Spleen (tissue), 11 donors: ENCODE data around the gene LRRC8E. TPM values are rescaled to one million over a fixed set of nuclear protein-coding genes. Genes with fewer than 3 reads are reported as not detected.
A peak's percentile ranks its signal among the peaks of the same experiment; 100 is the strongest.

Experiments
- DNase-seq: peaks from one replicate; pipeline ENCODE4 v3.0.0-alpha.2; 2020
- H3K27ac ChIP-seq, 8 donors: fragments of 200-600 bp; sonication (generic) in 7 of 8; 1 replicate in 4 of 8; 2 replicates in 4 of 8; pipeline versions ENCODE4 v1.5.0 to v1.8.0; 2016 to 2021; ENCODE audit warnings: inconsistent platforms in 4 of 8, mild to moderate bottlenecking in 4 of 8, moderate library complexity in 1 of 8
- H3K27me3 ChIP-seq, 7 donors: fragments of 200-600 bp; sonication (generic) in 6 of 7; replicated peaks in 1 of 7; 1 replicate in 4 of 7; 2 replicates in 3 of 7; pipeline versions ENCODE4 v1.5.0 to v1.8.0; 2016 to 2021; ENCODE audit warnings: inconsistent platforms in 3 of 7, mild to moderate bottlenecking in 1 of 7
- H3K36me3 ChIP-seq, 6 donors: fragments of 200-600 bp; sonication (generic) in 5 of 6; 1 replicate in 4 of 6; 2 replicates in 2 of 6; pipeline versions ENCODE4 v1.5.0 to v1.8.0; 2016 to 2021; ENCODE audit warnings: inconsistent platforms in 2 of 6
- H3K4me1 ChIP-seq, 6 donors: fragments of 200-600 bp; sonication (generic) in 5 of 6; 1 replicate in 3 of 6; 2 replicates in 3 of 6; pipeline versions ENCODE4 v1.5.0 to v1.8.0; 2016 to 2021; ENCODE audit warnings: inconsistent platforms in 3 of 6
- H3K4me3 ChIP-seq, 8 donors: fragments of 200-600 bp; sonication (generic) in 7 of 8; 1 replicate in 4 of 8; 2 replicates in 4 of 8; pipeline versions ENCODE4 v1.5.0 to v1.8.0; 2016 to 2021; ENCODE audit warnings: inconsistent platforms in 4 of 8, mild to moderate bottlenecking in 4 of 8, moderate library complexity in 2 of 8
- H3K9me3 ChIP-seq, 8 donors: fragments of 200-600 bp; sonication (generic) in 7 of 8; 1 replicate in 4 of 8; 2 replicates in 4 of 8; pipeline versions ENCODE4 v1.5.0 to v1.8.0; 2016 to 2021; ENCODE audit warnings: inconsistent platforms in 4 of 8
- POLR2A ChIP-seq, 3 donors: fragments of 450-650 bp; IDR thresholded peaks; one replicate each; pipeline ENCODE4 v1.5.1; 2017; ENCODE audit warnings: antibody characterized with exemption in 3 of 3, mild to moderate bottlenecking in 1 of 3
- POLR2AphosphoS5 ChIP-seq, 3 donors: sonication (generic); formaldehyde crosslinking; IDR thresholded peaks; one replicate each; pipeline ENCODE4 v1.5.1; 2017; ENCODE audit warnings: antibody characterized with exemption in 3 of 3
- WGBS, 5 donors: extraction: QIAGEN DNeasy Blood & Tissue Kit in 3 of 5; methylation state at CpG; one replicate each; pipeline versions ENCODE4 v1.1.5 to v1.1.7; 2013 to 2018; 5-methylcytosine and 5-hydroxymethylcytosine counted together
- intact Hi-C: fragments of 100-400 bp; cut with DNase I; formaldehyde crosslinking; loops from one replicate; pipeline ENCODE4 v1.15.0; 2023; ENCODE audit warnings: low total_unique reads
- polyA plus RNA-seq, 3 donors: library from polyadenylated mRNA; stranded (reverse); fragments of 200-250 nt; gene quantifications; one replicate each; pipeline ENCODE4 v1.2.1, GENCODE V29; 2013
- total RNA-seq, 7 donors: library from RNA; depleted of rRNA in 3 of 7; stranded (reverse); fragments of >200 nt in 3 of 7; fragmentation: NEBNext Ultra II Directional in 4 of 7; extraction: Animal tissue kit (Norgen Biotek cat#: 25700) in 4 of 7; gene quantifications; one replicate each; pipeline versions ENCODE4 v1.1.0 to v1.2.1, GENCODE V29; 2016 to 2021
- TF ChIP-seq, protein P1 (sequence below), 11 experiments: fragments of 200-600 bp in 7 of 11; fragments of 450-650 bp in 4 of 11; sonication (generic) in 4 of 11; IDR thresholded peaks in 8 of 11; conservative IDR thresholded peaks in 3 of 11; 1 replicate in 7 of 11; 2 replicates in 4 of 11; pipeline versions ENCODE4 v1.4.0 to v1.8.0; 2016 to 2021; ENCODE audit warnings: antibody characterized with exemption in 11 of 11, inconsistent platforms in 4 of 11, mild to moderate bottlenecking in 1 of 11
- donor health status: healthy with polysubstance abuse.
- donor health status: DM: no; HTN: no; CAD: no; lungs with moderate emphysema.
- donor health status: DM: no; HTN: no; CAD: no.
- donor health status: Bipolar disorder and iron deficiency.
- donor health status: healthy.
- donor health status: DM: no; HTN: no; CAD: no.
- donor health status: DM: yes; HTN: yes; CAD: no.

Gene LRRC8E
- total and polyA plus RNA-seq, 10 donors: 0.08 to 0.37 TPM; not detected in 8

DNA sequence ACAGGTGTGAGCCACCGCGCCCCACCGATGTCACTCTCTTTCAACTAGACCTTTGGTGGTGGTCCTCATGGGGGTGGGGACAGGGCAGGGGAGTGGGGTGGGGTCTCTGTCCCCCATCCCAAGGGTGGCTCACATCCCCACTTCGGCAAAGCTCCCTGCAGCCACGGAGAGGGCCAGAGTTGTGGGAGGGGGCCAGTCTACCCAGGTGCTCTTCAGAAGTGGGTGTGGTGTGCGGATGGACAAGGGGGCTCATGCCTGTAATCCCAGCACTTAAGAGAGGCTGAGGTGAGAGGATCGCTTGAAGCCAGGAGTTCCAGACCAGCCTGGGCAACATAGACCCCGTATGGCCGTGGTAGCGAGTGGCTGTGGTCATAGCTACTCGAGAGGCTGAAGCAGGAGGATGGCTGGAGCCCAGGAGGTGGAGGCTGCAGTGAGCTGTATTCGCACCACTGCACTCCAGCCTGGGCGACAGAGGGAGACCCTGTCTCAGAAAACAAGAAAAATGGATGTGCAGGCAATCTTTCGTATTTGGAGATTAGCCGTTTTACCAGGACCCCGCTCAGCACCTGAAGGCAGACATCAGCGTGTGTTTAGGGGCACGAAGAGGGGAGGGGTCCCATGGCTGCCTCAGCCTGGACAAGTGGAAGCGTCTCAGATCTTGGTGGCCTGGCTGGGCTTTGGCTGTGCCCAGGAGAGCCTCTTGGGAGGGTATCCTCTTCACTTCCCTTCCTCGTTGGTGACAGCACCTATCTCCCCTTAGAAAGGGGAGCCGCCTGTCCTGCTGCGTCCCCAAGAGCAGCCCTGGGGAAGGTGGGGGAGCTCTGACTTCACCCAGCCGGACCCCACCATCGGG, 27.2 kb downstream of the LRRC8E start:
- DNase-seq: no peak
- peaks cover 0 to 61% (median 52%) of the 10 kb centered on the region in 7 donors for H3K27me3 ChIP-seq
- intact Hi-C loops: no loop called here
- no peak overlapping the region for H3K27ac ChIP-seq
- H3K4me3 ChIP-seq: peak overlapping the region in 6 of 8 donors; percentile 25 to 70 (median 41)
- 52 to 60% (median 54%) methylated on average over 20 to 24 of the region's 24 CpGs for WGBS, 5 donors
- H3K4me1 ChIP-seq: peaks cover 25 to 70% (median 48%) of the 10 kb centered on the region in 6 donors
- H3K9me3 ChIP-seq: no peaks in the 10 kb centered on the region
- peaks cover 0 to 36% (median 26%) of the 10 kb centered on the region in 6 donors for H3K36me3 ChIP-seq
- TF ChIP-seq POLR2A (IDR thresholded peaks at IDR 0.05): no peak
- peak in 1 of 3 donors; percentile 21 for TF ChIP-seq POLR2AphosphoS5 (IDR thresholded peaks at IDR 0.05)

DNA sequence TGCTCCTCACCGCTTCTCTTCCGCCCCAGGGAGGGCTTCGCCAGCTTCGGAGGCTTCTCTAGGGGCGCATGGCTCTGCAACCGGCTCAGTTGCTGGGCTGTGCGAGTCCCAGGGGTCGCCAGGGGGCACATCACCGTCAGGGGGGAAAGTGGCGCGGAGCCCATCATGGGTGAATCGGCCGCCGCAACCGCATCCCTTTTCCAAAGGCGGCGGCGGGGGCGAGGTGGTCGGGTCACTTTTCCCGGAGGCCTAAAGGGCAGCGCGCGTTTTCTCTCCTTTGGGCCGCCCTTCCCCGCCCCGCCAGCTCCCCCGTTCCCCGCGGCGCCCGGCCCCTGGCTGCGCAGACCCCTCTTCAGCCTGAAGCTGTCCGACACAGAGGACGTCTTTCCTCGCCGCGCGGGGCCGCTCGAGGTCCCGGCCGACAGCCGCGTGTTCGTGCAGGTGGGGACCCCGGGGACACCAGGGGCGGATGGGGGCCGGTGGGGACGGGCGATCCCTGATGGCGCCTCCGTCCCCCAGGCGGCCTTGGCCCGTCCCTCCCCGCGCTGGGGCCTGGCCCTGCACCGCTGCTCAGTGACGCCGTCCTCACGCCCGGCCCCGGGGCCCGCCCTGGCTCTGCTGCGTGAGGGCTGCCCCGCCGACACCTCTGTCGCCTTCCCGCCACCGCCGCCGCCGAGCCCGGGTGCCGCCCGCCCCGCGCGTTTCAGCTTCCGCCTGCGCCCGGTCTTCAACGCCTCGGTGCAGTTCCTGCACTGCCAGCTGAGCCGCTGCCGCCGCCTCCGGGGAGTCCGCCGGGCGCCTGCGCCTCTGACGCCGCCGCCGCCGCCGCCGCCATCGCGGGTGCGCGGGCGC, 28.0 kb downstream of the LRRC8E start:
- Histone ChIP-seq H3K27me3 (peaks cover 0 to 61% (median 52%) of the 10 kb centered on the region in 7 donors), H3K9me3 (no peaks in the 10 kb centered on the region), H3K4me3 (peak overlapping the region in 7 of 8 donors; percentile 25 to 70 (median 40)), H3K36me3 (peaks cover 0 to 27% (median 17%) of the 10 kb centered on the region in 6 donors), H3K27ac (peak overlapping the region in 1 of 8 donors; percentile 4), H3K4me1 (peaks cover 27 to 67% (median 52%) of the 10 kb centered on the region in 6 donors)
- 0 to 2% (median 1%) methylated on average over 38 to 104 of the region's 104 CpGs for WGBS, 5 donors
- intact Hi-C loops: no loop called here
- TF ChIP-seq POLR2A (IDR thresholded peaks at IDR 0.05) (no peak), POLR2AphosphoS5 (IDR thresholded peaks at IDR 0.05) (peak in 1 of 3 donors; percentile 54)
- TF ChIP-seq, protein P1, sequence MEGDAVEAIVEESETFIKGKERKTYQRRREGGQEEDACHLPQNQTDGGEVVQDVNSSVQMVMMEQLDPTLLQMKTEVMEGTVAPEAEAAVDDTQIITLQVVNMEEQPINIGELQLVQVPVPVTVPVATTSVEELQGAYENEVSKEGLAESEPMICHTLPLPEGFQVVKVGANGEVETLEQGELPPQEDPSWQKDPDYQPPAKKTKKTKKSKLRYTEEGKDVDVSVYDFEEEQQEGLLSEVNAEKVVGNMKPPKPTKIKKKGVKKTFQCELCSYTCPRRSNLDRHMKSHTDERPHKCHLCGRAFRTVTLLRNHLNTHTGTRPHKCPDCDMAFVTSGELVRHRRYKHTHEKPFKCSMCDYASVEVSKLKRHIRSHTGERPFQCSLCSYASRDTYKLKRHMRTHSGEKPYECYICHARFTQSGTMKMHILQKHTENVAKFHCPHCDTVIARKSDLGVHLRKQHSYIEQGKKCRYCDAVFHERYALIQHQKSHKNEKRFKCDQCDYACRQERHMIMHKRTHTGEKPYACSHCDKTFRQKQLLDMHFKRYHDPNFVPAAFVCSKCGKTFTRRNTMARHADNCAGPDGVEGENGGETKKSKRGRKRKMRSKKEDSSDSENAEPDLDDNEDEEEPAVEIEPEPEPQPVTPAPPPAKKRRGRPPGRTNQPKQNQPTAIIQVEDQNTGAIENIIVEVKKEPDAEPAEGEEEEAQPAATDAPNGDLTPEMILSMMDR (IDR thresholded peaks at IDR 0.05 in 8 of 11, conservative IDR thresholded peaks at IDR 0.05 in 3 of 11): no peak
- peak; percentile 89 for DNase-seq

DNA sequence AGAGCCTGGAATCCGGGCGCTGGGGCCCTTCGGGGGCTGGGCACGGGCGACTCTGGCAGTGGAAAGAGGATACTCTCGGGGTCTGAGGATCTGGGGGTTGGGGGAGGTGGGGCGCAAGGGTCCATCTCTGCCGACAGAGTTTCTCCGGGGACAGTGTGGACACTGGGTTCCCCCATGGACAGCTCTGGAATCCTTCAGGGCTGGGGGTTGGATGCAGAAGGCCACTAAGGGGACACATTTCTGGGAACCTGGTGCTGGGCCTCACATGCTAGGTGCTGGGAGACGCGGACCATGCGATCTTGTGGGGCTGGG, 28.6 kb downstream of the LRRC8E start:
- no peak for TF ChIP-seq POLR2AphosphoS5 (IDR thresholded peaks at IDR 0.05)
- TF ChIP-seq, protein P1 (IDR thresholded peaks at IDR 0.05 in 8 of 11, conservative IDR thresholded peaks at IDR 0.05 in 3 of 11): no peak
- no peak for TF ChIP-seq POLR2A (IDR thresholded peaks at IDR 0.05)
- Histone ChIP-seq H3K27ac (peak overlapping the region in 2 of 8 donors; percentile 4 to 55), H3K27me3 (peaks cover 0 to 61% (median 52%) of the 10 kb centered on the region in 7 donors), H3K36me3 (peaks cover 0 to 25% (median 12%) of the 10 kb centered on the region in 6 donors), H3K9me3 (no peaks in the 10 kb centered on the region), H3K4me3 (peak overlapping the region in 6 of 8 donors; percentile 25 to 70 (median 41)), H3K4me1 (peaks cover 33 to 67% (median 57%) of the 10 kb centered on the region in 6 donors)
- intact Hi-C loops: no loop called here
- 6 to 9% (median 8%) methylated on average over 9 to 12 of the region's 12 CpGs for WGBS, 5 donors
- no peak for DNase-seq

DNA sequence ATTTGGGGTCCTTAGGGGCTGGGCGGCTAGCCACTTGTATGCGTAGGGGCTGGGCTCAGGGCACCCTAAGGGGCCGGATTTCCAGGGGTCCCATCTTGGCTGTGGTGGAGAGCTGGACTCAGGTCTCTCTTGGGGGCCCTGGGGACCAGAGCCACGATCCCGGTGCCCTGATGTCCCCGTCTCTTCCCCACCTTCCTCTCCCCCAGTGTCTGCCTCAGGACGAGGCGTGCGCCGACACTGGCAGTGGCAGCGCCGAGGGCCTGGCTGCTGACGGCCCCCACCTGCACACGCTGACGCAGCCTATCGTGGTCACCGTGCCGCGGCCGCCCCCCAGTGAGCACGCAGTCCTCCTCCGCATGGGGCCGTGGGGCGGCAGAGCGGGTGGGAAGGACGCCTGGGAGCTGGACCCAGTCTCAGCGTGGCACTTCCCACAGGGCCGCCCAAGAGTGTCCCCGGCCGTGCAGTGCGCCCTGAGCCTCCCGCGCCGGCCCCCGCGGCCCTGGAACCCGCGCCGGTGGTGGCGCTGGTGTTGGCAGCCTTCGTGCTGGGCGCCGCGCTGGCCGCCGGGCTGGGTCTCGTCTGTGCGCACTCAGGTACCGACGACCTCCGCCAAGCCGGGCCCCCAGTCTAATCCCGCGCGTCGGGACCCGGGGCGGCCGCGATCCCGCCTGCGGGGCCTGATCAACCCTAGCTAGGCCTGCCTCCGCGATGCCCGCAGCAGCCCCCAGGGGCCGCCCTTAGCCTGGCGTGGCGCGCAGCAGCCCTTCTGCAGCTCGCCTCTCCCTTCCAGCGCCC, 29.2 kb downstream of the LRRC8E start:
- peak; percentile 90 for DNase-seq
- intact Hi-C loops: no loop called here
- H3K27me3 ChIP-seq: peaks cover 0 to 61% (median 52%) of the 10 kb centered on the region in 7 donors
- H3K4me3 ChIP-seq: peak overlapping the region in 7 of 8 donors; percentile 25 to 70 (median 41)
- peaks cover 36 to 69% (median 59%) of the 10 kb centered on the region in 6 donors for H3K4me1 ChIP-seq
- peak overlapping the region in 2 of 8 donors; percentile 18 to 55 for H3K27ac ChIP-seq
- WGBS, 5 donors: 1 to 2% (median 1%) methylated on average over 26 to 71 of the region's 71 CpGs
- TF ChIP-seq POLR2AphosphoS5 (IDR thresholded peaks at IDR 0.05): peak in 1 of 3 donors; percentile 68
- TF ChIP-seq POLR2A (IDR thresholded peaks at IDR 0.05): no peak
- TF ChIP-seq, protein P1 (IDR thresholded peaks at IDR 0.05 in 8 of 11, conservative IDR thresholded peaks at IDR 0.05 in 3 of 11): peak; percentile 19 to 78 (median 68)
- peaks cover 2 to 25% (median 11%) of the 10 kb centered on the region in 6 donors for H3K36me3 ChIP-seq
- no peaks in the 10 kb centered on the region for H3K9me3 ChIP-seq
